Kidney (tissue), 14 donors: Measurements from ENCODE around the gene SFTPB. TPM values are rescaled to one million over a fixed set of nuclear protein-coding genes. Genes with fewer than 3 reads are reported as not detected.
A peak's percentile ranks its signal among the peaks of the same experiment; 100 is the strongest.
"Not testable (repeated sequence)": the region's sequence is repeated elsewhere in the genome, so short reads cannot be mapped to it uniquely, and the experiment has no call there.

Experiments used
- DNase-seq, 5 donors: peaks; one replicate each; pipeline ENCODE4 v3.0.0-alpha.2; 2013 to 2020
- FAIRE-seq: peaks from 2 replicates; lab custom pipeline; 2012; peaks lifted over from hg19 to GRCh38; lab: Jason Lieb, UNC
- H3K27ac ChIP-seq, 2 donors: one replicate each; pipeline ENCODE4 v1.7.0; 2013; ENCODE audit warnings: low read depth in 2 of 2, low read length in 2 of 2, inconsistent platforms in 1 of 2
- H3K27me3 ChIP-seq: one replicate; pipeline ENCODE4 v1.7.1; 2013; ENCODE audit warnings: low read length, inconsistent platforms; ENCODE audit not compliant: control insufficient read depth, insufficient read depth
- H3K36me3 ChIP-seq, 3 donors: one replicate each; pipeline versions ENCODE4 v1.7.0 to v1.7.1; 2013; ENCODE audit warnings: low read length in 3 of 3, control low read depth in 1 of 3, inconsistent platforms in 1 of 3; ENCODE audit not compliant: insufficient read depth in 3 of 3, control insufficient read depth in 2 of 3
- H3K4me1 ChIP-seq, 3 donors: one replicate each; pipeline versions ENCODE4 v1.7.0 to v1.7.1; 2013; ENCODE audit warnings: low read length in 3 of 3, inconsistent platforms in 1 of 3, low read depth in 1 of 3; ENCODE audit not compliant: control insufficient read depth in 2 of 3, insufficient read depth in 2 of 3
- H3K4me3 ChIP-seq, 3 donors: one replicate each; pipeline versions ENCODE4 v1.7.0 to v1.8.1; 2013; ENCODE audit warnings: low read length in 3 of 3, control low read depth in 1 of 3, inconsistent platforms in 1 of 3
- H3K9ac ChIP-seq, 3 donors: one replicate each; pipeline versions ENCODE4 v1.7.0 to v1.7.1; 2013; ENCODE audit warnings: low read length in 3 of 3, control low read depth in 1 of 3, inconsistent platforms in 1 of 3
- H3K9me3 ChIP-seq, 3 donors: one replicate each; pipeline versions ENCODE4 v1.7.0 to v1.7.1; 2013; ENCODE audit warnings: low read length in 3 of 3, control low read depth in 1 of 3, inconsistent platforms in 1 of 3; ENCODE audit not compliant: control insufficient read depth in 2 of 3, insufficient read depth in 1 of 3
- intact Hi-C: fragments of 100-400 bp; cut with DNase I; formaldehyde crosslinking; loops from one replicate; pipeline ENCODE4 v1.11.1; 2022
- polyA plus RNA-seq: library from polyadenylated mRNA; stranded (reverse); fragments of 350-450 nt; fragmentation: Illumina TruSeq; extraction: RNeasy Lipid Tissue Mini Kit (QIAGEN cat#74804); gene quantifications from one replicate; pipeline ENCODE4 v1.2.3, GENCODE V29; 2014; ENCODE audit warnings: low read depth, low replicate concordance; ENCODE audit not compliant: insufficient read depth
- total RNA-seq: library from RNA; stranded (reverse); fragmentation: NEBNext Ultra II Directional; extraction: Animal tissue kit (Norgen Biotek cat#: 25700); gene quantifications from one replicate; pipeline ENCODE4 v1.2.1, GENCODE V29; 2021
- TF ChIP-seq, protein P1 (sequence below): IDR thresholded peaks from 3 replicates; pipeline ENCODE4 v1.5.1; 2012; ENCODE audit warnings: mild to moderate bottlenecking, moderate library complexity, borderline replicate concordance; ENCODE audit not compliant: insufficient read depth; ENCODE audit errors: extremely low read depth
- donor health status: control.
- donor health status: control.
- donor health status: control.
- donor health status: control.
- donor health status: control.
- donor health status: DM: yes; HTN: yes; CAD: no.
- donor health status: Normal renal cell carcinoma (clear cell type).

The SFTPB gene
- total and polyA plus RNA-seq, 2 donors from 2014 or later: 0.92 to 1.3 TPM

DNA sequence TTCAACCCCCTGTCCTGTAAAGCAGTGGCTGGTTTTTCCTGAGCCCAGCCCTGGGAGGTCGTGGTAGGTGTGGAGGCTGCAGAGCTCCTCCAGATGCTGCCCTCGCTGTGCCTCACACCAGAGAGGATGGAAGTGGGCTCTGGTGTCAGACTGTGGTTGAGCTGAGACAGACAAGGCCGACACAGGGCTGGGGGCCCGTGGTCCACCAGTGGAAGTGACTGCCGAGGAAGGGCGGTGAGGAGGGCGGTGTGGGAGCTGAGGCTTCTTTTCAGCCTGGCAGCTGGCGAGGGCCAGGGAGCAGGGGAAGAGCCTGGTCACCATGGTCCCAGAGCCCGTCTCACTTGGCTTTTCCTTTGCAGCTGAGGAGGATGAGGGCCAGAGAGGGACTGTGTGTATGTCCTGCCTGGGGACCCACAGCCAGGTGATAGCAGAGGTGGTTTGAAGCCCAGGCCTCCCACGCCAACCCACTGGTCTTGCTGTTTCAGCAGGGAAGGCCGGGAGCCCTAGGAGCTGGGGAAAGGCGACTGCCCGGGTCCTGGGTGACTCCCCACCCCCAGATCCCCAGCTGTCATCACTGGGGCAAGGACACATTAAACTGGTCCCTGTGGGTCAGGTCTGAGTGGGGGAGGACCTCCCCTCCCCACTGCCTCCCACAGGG, 8.5 kb downstream of the SFTPB start:
- Histone ChIP-seq H3K4me1 (peaks cover 0 to 4% (median 0%) of the 10 kb centered on the region in 3 donors), H3K9me3 (no peaks in the 10 kb centered on the region), H3K27me3 (no peaks in the 10 kb centered on the region), H3K9ac (no peak overlapping the region), H3K4me3 (no peak overlapping the region), H3K36me3 (no peaks in the 10 kb centered on the region), H3K27ac (no peak overlapping the region)
- TF ChIP-seq, protein P1, sequence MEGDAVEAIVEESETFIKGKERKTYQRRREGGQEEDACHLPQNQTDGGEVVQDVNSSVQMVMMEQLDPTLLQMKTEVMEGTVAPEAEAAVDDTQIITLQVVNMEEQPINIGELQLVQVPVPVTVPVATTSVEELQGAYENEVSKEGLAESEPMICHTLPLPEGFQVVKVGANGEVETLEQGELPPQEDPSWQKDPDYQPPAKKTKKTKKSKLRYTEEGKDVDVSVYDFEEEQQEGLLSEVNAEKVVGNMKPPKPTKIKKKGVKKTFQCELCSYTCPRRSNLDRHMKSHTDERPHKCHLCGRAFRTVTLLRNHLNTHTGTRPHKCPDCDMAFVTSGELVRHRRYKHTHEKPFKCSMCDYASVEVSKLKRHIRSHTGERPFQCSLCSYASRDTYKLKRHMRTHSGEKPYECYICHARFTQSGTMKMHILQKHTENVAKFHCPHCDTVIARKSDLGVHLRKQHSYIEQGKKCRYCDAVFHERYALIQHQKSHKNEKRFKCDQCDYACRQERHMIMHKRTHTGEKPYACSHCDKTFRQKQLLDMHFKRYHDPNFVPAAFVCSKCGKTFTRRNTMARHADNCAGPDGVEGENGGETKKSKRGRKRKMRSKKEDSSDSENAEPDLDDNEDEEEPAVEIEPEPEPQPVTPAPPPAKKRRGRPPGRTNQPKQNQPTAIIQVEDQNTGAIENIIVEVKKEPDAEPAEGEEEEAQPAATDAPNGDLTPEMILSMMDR: no peak
- intact Hi-C loops: no loop called here
- FAIRE-seq: no peak
- DNase-seq: no peak

DNA sequence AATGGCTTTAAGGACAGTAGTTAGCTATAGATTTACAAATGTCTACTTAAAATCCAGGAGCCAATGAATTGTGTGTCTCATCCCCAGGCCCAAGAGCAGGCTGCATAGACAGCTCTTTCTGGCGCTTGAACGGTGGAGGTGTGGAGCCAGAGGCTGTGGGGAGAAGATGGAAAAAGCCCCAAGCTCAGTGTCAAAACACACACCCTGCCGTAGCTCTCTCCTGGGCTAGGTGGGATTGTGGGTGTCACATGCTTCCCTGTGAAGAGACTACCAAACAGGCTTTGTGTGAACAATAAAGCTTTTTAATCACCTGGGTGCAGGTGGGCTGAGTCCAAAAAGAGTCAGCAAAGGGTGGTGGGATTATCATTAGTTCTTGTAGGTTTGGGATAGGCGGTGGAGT, 10.6 kb downstream of the SFTPB start:
- DNase-seq, H3K27ac ChIP-seq, H3K36me3 ChIP-seq, H3K27me3 ChIP-seq, H3K4me1 ChIP-seq, H3K4me3 ChIP-seq, intact Hi-C loops, H3K9ac ChIP-seq, H3K9me3 ChIP-seq, FAIRE-seq: not testable (repeated sequence)

DNA sequence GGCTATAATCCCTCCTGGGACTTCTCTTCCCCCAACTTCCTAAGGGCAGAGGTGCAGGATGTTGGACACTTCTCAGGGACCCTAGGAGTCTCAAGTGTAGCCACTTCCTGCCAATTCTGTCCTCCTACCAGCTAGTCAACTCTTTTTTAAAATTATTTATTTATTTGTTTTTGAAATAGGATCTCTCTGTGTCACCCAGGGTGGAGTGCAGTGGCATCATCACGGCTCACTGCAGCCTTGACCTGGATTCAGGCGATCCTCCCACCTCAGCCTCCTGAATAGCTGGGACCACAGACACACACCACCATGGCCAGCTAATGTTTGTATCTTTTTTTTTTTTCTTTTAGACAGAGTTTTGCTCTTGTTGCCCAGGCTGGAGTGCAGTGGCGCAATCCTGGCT, 11.5 kb downstream of the SFTPB start:
- Histone ChIP-seq H3K36me3 (peaks cover 0 to 2% (median 0%) of the 10 kb centered on the region in 3 donors), H3K4me3 (no peak overlapping the region), H3K27ac (no peak overlapping the region), H3K9ac (no peak overlapping the region), H3K4me1 (peaks cover 0 to 10% (median 0%) of the 10 kb centered on the region in 3 donors), H3K9me3 (no peaks in the 10 kb centered on the region), H3K27me3 (no peaks in the 10 kb centered on the region)
- DNase-seq: no peak
- no peak for FAIRE-seq
- TF ChIP-seq, protein P1: no peak
- intact Hi-C loops: no loop called here

DNA sequence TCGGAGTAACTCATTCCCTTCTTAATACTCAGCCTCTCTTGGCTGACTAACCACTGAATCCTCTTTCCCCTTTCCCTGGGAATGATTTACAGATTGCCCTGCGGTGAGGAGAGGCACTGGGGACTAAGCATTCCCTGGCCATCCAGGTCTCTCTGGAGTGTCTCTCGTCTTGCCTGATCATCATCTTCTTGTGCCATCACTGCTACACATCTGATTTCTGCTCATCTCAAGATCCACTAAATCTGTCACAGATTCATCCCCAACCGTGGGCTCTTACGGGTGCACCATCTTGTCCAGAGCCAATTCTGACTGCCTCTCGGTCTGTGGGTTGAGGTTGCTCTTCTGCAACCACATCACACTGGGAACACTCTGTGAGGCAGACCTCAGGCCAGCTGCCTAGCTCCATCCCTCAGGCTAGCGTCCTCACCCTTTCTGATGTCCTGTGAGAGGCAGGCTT, 12.0 kb downstream of the SFTPB start:
- DNase-seq (peak in 1 of 5 donors; percentile 38), FAIRE-seq (no peak)
- Histone ChIP-seq H3K27ac (no peak overlapping the region), H3K36me3 (peaks cover 0 to 2% (median 0%) of the 10 kb centered on the region in 3 donors), H3K9ac (no peak overlapping the region), H3K4me3 (no peak overlapping the region), H3K27me3 (no peaks in the 10 kb centered on the region), H3K4me1 (peaks cover 0 to 12% (median 0%) of the 10 kb centered on the region in 3 donors), H3K9me3 (no peaks in the 10 kb centered on the region)
- intact Hi-C loops: no loop called here
- TF ChIP-seq, protein P1: peak; percentile 1
